MCF 10A (cell line): ENCODE measurements around the gene CYP2A6. TPM values are rescaled to one million over a fixed set of nuclear protein-coding genes. Genes with fewer than 3 reads are reported as not detected.

Experiments used
- BruUV-seq: library from RNA; stranded (reverse); fragments of 400-500 nt; replicated peaks from 2 replicates; lab custom pipeline; 2021; lab: Mats Ljungman, UMichigan
- CTCF ChIA-PET: fragments of 300-600 bp; sonication (Branson Sonifier 250); formaldehyde crosslinking; extraction: SDS; loops from one replicate; lab custom pipeline; 2021; ENCODE audit warnings: antibody characterized with exemption, inconsistent platforms; lab: Yijun Ruan, JAX
- POLR2A ChIA-PET: fragments of 300-600, 350-650 bp; sonication (Branson Sonifier 250); formaldehyde crosslinking; extraction: SDS; loops from one replicate; lab custom pipeline; 2020; ENCODE audit warnings: antibody characterized with exemption, inconsistent platforms; lab: Yijun Ruan, JAX
- DNase-seq: peaks from one replicate; pipeline ENCODE4 v3.0.0-alpha.2; 2018; ENCODE audit not compliant: unreplicated experiment
- H3K27ac Mint-ChIP-seq: one replicate; pipeline ENCODE4 v1.8.0; 2022; ENCODE audit warnings: mild to moderate bottlenecking, low read depth, mixed read lengths; ENCODE audit not compliant: unreplicated experiment
- H3K27me3 Mint-ChIP-seq: one replicate; pipeline ENCODE4 v1.8.0; 2022; ENCODE audit warnings: mixed read lengths; ENCODE audit not compliant: insufficient read depth, unreplicated experiment
- H3K36me3 Mint-ChIP-seq: one replicate; pipeline ENCODE4 v1.8.0; 2022; ENCODE audit warnings: mild to moderate bottlenecking, moderate library complexity, mixed read lengths; ENCODE audit not compliant: insufficient read depth, unreplicated experiment
- H3K4me1 Mint-ChIP-seq: one replicate; pipeline ENCODE4 v1.8.0; 2022; ENCODE audit warnings: mixed read lengths; ENCODE audit not compliant: insufficient read depth, unreplicated experiment
- H3K4me3 Mint-ChIP-seq: one replicate; pipeline ENCODE4 v1.8.0; 2022; ENCODE audit warnings: mild to moderate bottlenecking, moderate library complexity, mixed read lengths; ENCODE audit not compliant: unreplicated experiment
- H3K9me3 Mint-ChIP-seq: one replicate; pipeline ENCODE4 v1.8.0; 2022; ENCODE audit warnings: mixed read lengths; ENCODE audit not compliant: unreplicated experiment
- CTCF ChIP-seq: fragments of 200-600 bp; IDR thresholded peaks from one replicate; pipeline ENCODE4 v1.8.0; 2022; ENCODE audit warnings: antibody characterized with exemption, mild to moderate bottlenecking; ENCODE audit not compliant: unreplicated experiment
- intact Hi-C: fragments of 100-400 bp; cut with micrococcal nuclease; formaldehyde crosslinking; loops from 2 replicates; pipeline ENCODE4 v1.14.1; 2022
- total RNA-seq: library from RNA; stranded (reverse); gene quantifications from 2 replicates; pipeline ENCODE4 v1.2.3, GENCODE V29; 2022

Gene CYP2A6
- total RNA-seq, 1 experiment from 2014 or later = not detected

DNA sequence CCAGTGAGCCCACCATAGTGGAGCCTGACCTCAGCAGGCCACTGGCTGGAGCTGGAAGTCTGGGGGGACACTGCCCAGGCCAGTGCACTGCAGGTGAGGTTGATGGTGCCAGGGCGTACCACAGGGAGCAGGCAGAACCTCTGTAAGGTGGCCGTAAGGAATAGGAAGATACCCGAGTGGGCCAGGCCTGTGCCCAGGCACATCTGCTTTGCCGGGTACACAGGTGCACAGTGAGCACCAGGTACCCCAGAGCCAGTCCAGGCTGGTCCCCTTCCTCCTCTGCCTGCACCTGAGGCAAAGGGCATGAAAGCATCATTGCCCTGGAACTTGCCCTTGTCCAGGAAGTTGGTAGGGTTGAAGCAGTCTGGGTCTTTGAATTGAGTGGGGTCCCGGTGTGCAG, 41.8 kb downstream of the CYP2A6 start:
- CTCF ChIA-PET = interaction anchor here (0.6 to 1.2 kb wide), 5 partner anchors 11 to 174 kb away, joined by 3 to 7 read pairs (median 3); no protein-coding TSS in a partner anchor
- POLR2A ChIA-PET = interaction anchor here (0.9 to 1.5 kb wide), 3 partner anchors 10 to 142 kb away, joined by 3 to 6 read pairs (median 4); partner anchors contain the start of genes ACTMAP and EGLN2
- no TSS peak for BruUV-seq
- Mint-ChIP-seq H3K9me3 (no peaks in the 10 kb centered on the region), H3K27ac (no peak overlapping the region), H3K36me3 (peaks cover 14% of the 10 kb centered on the region), H3K4me1 (peaks cover 45% of the 10 kb centered on the region), H3K27me3 (peaks cover 2% of the 10 kb centered on the region), H3K4me3 (no peak overlapping the region)
- no peak for TF ChIP-seq CTCF
- intact Hi-C loops = no loop called here
- no peak for DNase-seq

DNA sequence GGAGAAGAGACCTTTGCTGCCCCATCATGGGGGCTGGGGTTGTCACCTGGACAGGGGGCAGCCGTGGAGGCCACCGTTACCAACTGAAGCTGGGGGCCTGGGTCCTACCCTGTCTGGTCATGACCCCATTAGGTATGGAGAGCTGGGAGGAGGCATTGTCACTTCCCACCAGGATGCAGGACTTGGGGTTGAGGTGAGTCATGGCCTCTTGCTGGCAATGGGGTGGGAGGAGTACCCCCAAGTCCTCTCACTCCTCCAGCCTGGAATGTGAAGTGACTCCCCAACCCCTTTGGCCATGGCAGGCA, 42.3 kb downstream of the CYP2A6 start:
- POLR2A ChIA-PET = interaction anchor here (0.9 to 1.5 kb wide), 6 partner anchors 9 to 142 kb away, joined by 3 to 6 read pairs (median 4); partner anchors contain the start of genes ACTMAP and EGLN2
- Mint-ChIP-seq H3K27ac (no peak overlapping the region), H3K36me3 (peaks cover 17% of the 10 kb centered on the region), H3K4me1 (peaks cover 45% of the 10 kb centered on the region), H3K9me3 (no peaks in the 10 kb centered on the region), H3K27me3 (no peaks in the 10 kb centered on the region), H3K4me3 (no peak overlapping the region)
- no peak for DNase-seq
- TF ChIP-seq CTCF = no peak
- CTCF ChIA-PET = interaction anchor here (0.5 to 1.2 kb wide), 7 partner anchors 11 to 1423 kb away, joined by 3 to 6 read pairs (median 3); no protein-coding TSS in a partner anchor
- TSS peak; percentile 34 for BruUV-seq
- intact Hi-C loops = no loop called here

GRCh38 chr19:40807147-40808020, 42.9 kb downstream of the CYP2A6 start:
- Mint-ChIP-seq H3K27ac (no peak overlapping the region), H3K27me3 (no peaks in the 10 kb centered on the region), H3K36me3 (peaks cover 19% of the 10 kb centered on the region), H3K9me3 (no peaks in the 10 kb centered on the region), H3K4me3 (no peak overlapping the region), H3K4me1 (peaks cover 44% of the 10 kb centered on the region)
- ChIA-PET POLR2A (interaction anchor here (0.7 to 1.5 kb wide), 7 partner anchors 9 to 141 kb away, joined by 3 to 6 read pairs (median 4); partner anchors contain the start of genes ACTMAP and EGLN2), CTCF (interaction anchor here (0.5 to 1.8 kb wide), 10 partner anchors 10 to 1423 kb away, joined by 3 to 6 read pairs (median 3); no protein-coding TSS in a partner anchor)
- BruUV-seq = no TSS peak
- peak; percentile 38 for DNase-seq
- TF ChIP-seq CTCF = no peak
- intact Hi-C loops = no loop called here
